Pancreas (tissue), 10 donors: ENCODE data around the gene CXCL12. TPM values are rescaled to one million over a fixed set of nuclear protein-coding genes. Genes with fewer than 3 reads are reported as not detected.
A peak's percentile ranks its signal among the peaks of the same experiment; 100 is the strongest.

Experiments
- ATAC-seq, 4 donors: fragments of 200-7000 bp; cut with Tn5 transposase; one replicate each; pipeline versions ENCODE4 v1.8.0 to v1.9.1; 2020; ENCODE audit warnings: mild to moderate bottlenecking in 4 of 4, moderate library complexity in 4 of 4
- DNase-seq, 6 donors: peaks; one replicate each; pipeline ENCODE4 v3.0.0-alpha.2; 2020
- FAIRE-seq: peaks from 2 replicates; lab custom pipeline; 2012; peaks lifted over from hg19 to GRCh38; lab: Jason Lieb, UNC
- H3K27ac ChIP-seq, 4 donors: fragments of 200-600 bp; sonication (generic); 1 replicate in 3 of 4; 2 replicates in 1 of 4; pipeline versions ENCODE4 v1.5.0 to v1.8.0; 2020
- H3K27me3 ChIP-seq, 4 donors: fragments of 200-600 bp; one replicate each; pipeline ENCODE4 v1.8.0; 2021
- H3K36me3 ChIP-seq, 3 donors: fragments of 200-600 bp; sonication (generic) in 1 of 3; one replicate each; pipeline versions ENCODE4 v1.5.0 to v1.8.0; 2020 to 2021
- H3K4me1 ChIP-seq, 3 donors: fragments of 200-600 bp; one replicate each; pipeline ENCODE4 v1.8.0; 2021
- H3K4me3 ChIP-seq, 4 donors: fragments of 200-600 bp; sonication (generic) in 2 of 4; one replicate each; pipeline versions ENCODE4 v1.5.0 to v1.8.0; 2020 to 2021
- H3K9me3 ChIP-seq, 4 donors: fragments of 200-600 bp; one replicate each; pipeline ENCODE4 v1.8.0; 2021
- CTCF ChIP-seq, 4 donors: fragments of 200-600 bp; sonication (generic) in 3 of 4; IDR thresholded peaks; one replicate each; pipeline versions ENCODE4 v1.5.0 to v1.8.0; 2021; ENCODE audit warnings: antibody characterized with exemption in 4 of 4
- WGBS, 2 donors: extraction: QIAGEN DNeasy Blood & Tissue Kit; methylation state at CpG; one replicate each; pipeline ENCODE4 v1.1.7; 2013; 5-methylcytosine and 5-hydroxymethylcytosine counted together
- intact Hi-C, 3 donors: fragments of 100-400 bp; cut with DNase I; formaldehyde crosslinking; loops; one replicate each; pipeline versions ENCODE4 v1.11.1 to v1.14.2; 2022
- polyA plus RNA-seq, 2 donors: library from polyadenylated mRNA; stranded (reverse); fragments of 200-250 nt; gene quantifications; one replicate each; pipeline ENCODE4 v1.2.3, GENCODE V29; 2013
- total RNA-seq, 6 donors: library from RNA; stranded (reverse); fragmentation: NEBNext Ultra II Directional in 4 of 6; extraction: Animal tissue kit (Norgen Biotek cat#: 25700) in 4 of 6; gene quantifications; one replicate each; pipeline versions ENCODE4 v1.2.1 to v1.2.4, GENCODE V29; 2021 to 2023
- donor health status: healthy with polysubstance abuse.
- donor health status: DM: no; HTN: no; CAD: no; lungs with moderate emphysema.
- donor health status: DM: no; HTN: no; CAD: no.
- donor health status: control.
- donor health status: control.
- donor health status: Bipolar disorder and iron deficiency.
- donor health status: DM: yes; HTN: yes; CAD: no.
- donor health status: DM: no; HTN: no; CAD: no.
- donor health status: DM: no; HTN: no; CAD: no.
- donor health status: DM: yes; HTN: yes; CAD: no.

The CXCL12 gene
- total and polyA plus RNA-seq, 8 donors, result 35.9 to 131 (median 91.1) TPM

DNA sequence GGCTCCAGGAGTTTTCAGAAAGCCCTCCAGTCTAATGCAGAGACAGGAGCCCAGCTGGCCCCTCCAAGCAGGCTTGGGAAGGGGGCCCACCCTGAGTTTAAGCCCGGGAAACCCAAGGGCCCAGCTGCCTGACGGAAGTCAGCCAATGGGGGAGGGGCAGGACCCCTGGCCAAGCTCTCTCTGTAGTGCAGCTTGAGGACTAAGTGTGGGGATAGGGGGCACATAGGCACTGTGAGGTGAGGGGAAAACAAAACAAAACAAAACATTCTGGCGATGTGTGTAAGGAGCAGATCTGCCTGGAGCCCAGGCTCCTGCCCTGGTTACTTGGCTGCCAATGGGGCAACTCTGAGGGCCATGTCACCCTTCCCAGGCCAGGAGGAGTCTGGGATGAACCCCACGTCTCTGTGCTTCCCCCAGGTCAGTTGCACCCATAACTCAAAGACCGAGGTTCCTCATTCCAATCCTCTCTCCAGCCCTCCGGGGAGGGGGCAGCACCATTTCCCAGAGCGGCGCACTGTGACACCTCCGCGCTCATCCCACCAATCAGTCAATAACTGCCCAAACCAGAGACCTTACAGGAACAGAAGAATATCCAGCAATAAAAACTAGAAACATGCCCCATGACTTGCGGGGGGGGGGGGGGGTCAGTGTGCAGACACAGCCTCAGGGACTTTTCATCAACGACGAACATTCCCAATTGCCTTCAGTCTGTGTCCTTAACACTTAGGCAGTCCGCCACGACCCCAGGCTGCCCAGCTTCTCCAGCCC is 1.7 kb downstream of the CXCL12 start:
- intact Hi-C loops, result no loop called here
- Histone ChIP-seq H3K4me1 (peaks cover 0 to 12% (median 0%) of the 10 kb centered on the region in 3 donors), H3K27ac (peak overlapping the region; percentile 68 to 82 (median 70))

GRCh38 chr10:44382131-44382858 is 2.6 kb downstream of the CXCL12 start:
- H3K4me1 ChIP-seq, result peaks cover 0 to 12% (median 0%) of the 10 kb centered on the region in 3 donors
- H3K27me3 ChIP-seq, result no peaks in the 10 kb centered on the region
- H3K27ac ChIP-seq, result peak overlapping the region in 3 of 4 donors; percentile 29 to 72 (median 50)
- FAIRE-seq (no peak), ATAC-seq (peak in 1 of 4 donors; percentile 2), DNase-seq (peak in 1 of 6 donors; percentile 42)
- H3K9me3 ChIP-seq, result no peaks in the 10 kb centered on the region
- H3K36me3 ChIP-seq, result peaks cover 0 to 14% (median 0%) of the 10 kb centered on the region in 3 donors
- intact Hi-C loops, result no loop called here
- 36 to 42% methylated on average over 9 to 10 of the region's 10 CpGs for WGBS, 2 donors
- peak overlapping the region; percentile 69 to 86 (median 79) for H3K4me3 ChIP-seq
- no peak for TF ChIP-seq CTCF (IDR thresholded peaks at IDR 0.05)

More for the DNA sequence above, 1.7 kb downstream of the CXCL12 start:
- no peak for TF ChIP-seq CTCF (IDR thresholded peaks at IDR 0.05)
- H3K36me3 ChIP-seq, result peaks cover 0 to 7% (median 0%) of the 10 kb centered on the region in 3 donors
- no peaks in the 10 kb centered on the region for H3K9me3 ChIP-seq
- 21 to 27% methylated on average over 14 to 15 of the region's 15 CpGs for whole genome bisulfite sequencing, 2 donors
- H3K27me3 ChIP-seq, result no peaks in the 10 kb centered on the region
- peak in 2 of 6 donors; percentile 22 to 52 for DNase-seq
- ATAC-seq, result no peak
- no peak for FAIRE-seq
- H3K4me3 ChIP-seq, result peak overlapping the region; percentile 69 to 86 (median 79)

DNA sequence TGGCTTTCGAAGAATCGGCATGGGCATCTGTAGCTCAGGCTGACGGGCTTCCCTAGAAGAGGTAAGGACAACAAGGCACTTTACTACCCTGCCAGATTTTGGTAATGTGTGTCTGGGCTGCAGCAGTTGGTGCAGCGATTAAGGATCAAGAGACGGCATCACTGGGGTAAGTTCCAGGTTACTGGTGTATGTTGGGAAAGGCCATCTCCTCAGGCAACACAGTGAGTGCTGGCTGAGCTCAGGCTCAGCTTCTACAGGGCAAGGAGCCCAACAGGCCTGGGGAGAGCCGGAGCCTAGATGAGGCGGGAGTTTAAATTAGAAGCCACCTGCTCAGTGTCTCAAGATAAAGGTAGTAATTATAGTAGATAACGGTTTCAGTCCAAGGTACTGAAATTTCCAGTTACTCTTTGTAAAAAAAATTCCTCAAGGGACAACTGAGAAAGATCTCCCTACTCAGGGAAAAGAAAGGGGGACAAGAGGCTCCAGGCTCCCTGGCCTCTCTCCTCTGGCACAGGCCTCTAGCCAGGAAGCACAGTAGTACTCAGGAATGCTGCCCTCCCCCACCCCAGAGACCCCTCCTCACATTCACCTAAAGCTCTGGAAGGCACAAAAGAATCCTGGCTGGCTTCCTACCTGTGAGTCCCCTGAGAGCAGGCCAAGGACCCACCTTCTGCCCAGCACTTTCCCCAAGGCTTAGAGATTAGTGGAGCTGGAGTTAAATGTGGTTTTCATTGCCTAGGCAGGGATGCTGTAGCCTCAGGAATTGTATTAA is 3.9 kb downstream of the CXCL12 start:
- H3K36me3 ChIP-seq, result peaks cover 0 to 18% (median 0%) of the 10 kb centered on the region in 3 donors
- peaks cover 0 to 12% (median 4%) of the 10 kb centered on the region in 3 donors for H3K4me1 ChIP-seq
- peak in 2 of 4 donors; percentile 3 to 4 for ATAC-seq
- no peak for FAIRE-seq
- WGBS, 2 donors, result 31 to 36% methylated on average over 7 to 8 of the region's 8 CpGs
- H3K27me3 ChIP-seq, result no peaks in the 10 kb centered on the region
- no peak for TF ChIP-seq CTCF (IDR thresholded peaks at IDR 0.05)
- intact Hi-C loops, result no loop called here
- no peak overlapping the region for H3K4me3 ChIP-seq
- no peaks in the 10 kb centered on the region for H3K9me3 ChIP-seq
- peak in 4 of 6 donors; percentile 4 to 40 (median 26) for DNase-seq
- H3K27ac ChIP-seq, result no peak overlapping the region

DNA sequence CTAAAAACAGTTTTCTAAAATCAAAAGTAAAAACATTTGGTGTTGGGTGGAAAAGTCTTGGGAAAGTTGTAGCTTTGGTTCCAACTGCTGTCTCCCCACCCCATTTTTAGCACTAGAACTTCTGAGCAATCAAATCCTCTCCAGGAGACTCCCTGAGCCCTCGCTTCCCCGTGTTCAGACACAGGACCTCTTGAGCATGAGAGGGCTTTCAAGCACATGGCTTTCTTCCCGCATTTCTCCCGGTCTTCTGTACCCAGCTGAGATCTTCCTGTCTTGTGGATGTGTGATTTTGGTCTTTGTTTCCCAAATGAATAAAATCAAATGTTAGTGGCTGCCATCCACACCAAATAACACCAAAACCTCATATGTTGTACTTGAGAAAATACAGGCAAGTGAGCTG is 5.0 kb downstream of the CXCL12 start:
- intact Hi-C loops, result no loop called here
- Histone ChIP-seq H3K9me3 (no peaks in the 10 kb centered on the region), H3K36me3 (peaks cover 0 to 26% (median 9%) of the 10 kb centered on the region in 3 donors), H3K4me3 (no peak overlapping the region), H3K27me3 (no peaks in the 10 kb centered on the region), H3K27ac (no peak overlapping the region), H3K4me1 (peaks cover 0 to 12% (median 4%) of the 10 kb centered on the region in 3 donors)
- DNase-seq, result peak in 1 of 6 donors; percentile 12
- no peak for ATAC-seq
- no peak for TF ChIP-seq CTCF (IDR thresholded peaks at IDR 0.05)
- no peak for FAIRE-seq
- WGBS, 2 donors, result 44 to 48% methylated on average over 4 of the region's 4 CpGs
